ENCODE data around the gene FOXO3.

FOXO3 gene

GRCh38 chr6:108578595-108579327, 18.0 kb downstream of the FOXO3 start:
- no peaks in the 10 kb centered on the region for H3K27me3 ChIP-seq (ENCODE audit: insufficient read depth, low read length)
- peak; percentile 91 to 94 for DNase-seq

GRCh38 chr6:108579328-108579721, 18.6 kb downstream of the FOXO3 start:
- Histone ChIP-seq H4K8ac (ENCODE audit: low read depth, low read length) (no peak overlapping the region), H3K27me3 (ENCODE audit: insufficient read depth, low read length) (no peaks in the 10 kb centered on the region), H2BK120ac (ENCODE audit: insufficient read depth, low read length, poor library complexity) (no peak overlapping the region)

More at GRCh38 chr6:108578595-108579327, 18.0 kb downstream of the FOXO3 start:
- Histone ChIP-seq H2BK120ac (ENCODE audit: insufficient read depth, low read length, poor library complexity) (no peak overlapping the region), H2AK5ac (ENCODE audit: low read length) (no peak overlapping the region), H4K12ac (ENCODE audit: low read depth, low read length) (no peak overlapping the region), H3K79me1 (ENCODE audit: low read length) (peaks cover 2% of the 10 kb centered on the region), H3K23ac (ENCODE audit: low read length) (no peak overlapping the region), H3K36me3 (ENCODE audit: control insufficient read depth in 1 of 2, insufficient read depth in 2 of 2, low read length in 2 of 2) (no peaks in the 10 kb centered on the region), H2AFZ (ENCODE audit: insufficient read depth, low read length, poor library complexity) (no peak overlapping the region), H3K18ac (ENCODE audit: low read length) (peak overlapping the region; percentile 64), H4K91ac (ENCODE audit: low read depth, low read length) (no peak overlapping the region), H2BK12ac (ENCODE audit: low read length) (no peak overlapping the region), H3K4me1 (ENCODE audit: control insufficient read depth in 1 of 2, insufficient read depth in 2 of 2, low read length in 2 of 2) (peaks cover 11 to 13% of the 10 kb centered on the region in 2 experiments), H3K9ac (ENCODE audit: low read length) (no peak overlapping the region), H3K4me3 (ENCODE audit: low read depth, low read length) (no peak overlapping the region), H4K8ac (ENCODE audit: low read depth, low read length) (no peak overlapping the region), H3K27ac (ENCODE audit: low read depth, low read length) (peak overlapping the region; percentile 33), H2BK5ac (ENCODE audit: low read depth, low read length, poor library complexity) (no peak overlapping the region), H3K4me2 (ENCODE audit: low read length) (no peak overlapping the region), H3K4ac (ENCODE audit: low read depth, low read length) (peak overlapping the region; percentile 10), H3K79me2 (ENCODE audit: control insufficient read depth, insufficient read depth, low read length, poor library complexity) (peaks cover 18% of the 10 kb centered on the region), H3K14ac (ENCODE audit: low read length) (no peak overlapping the region), H3K9me3 (ENCODE audit: insufficient read depth, low read depth, low read length) (no peaks in the 10 kb centered on the region)
- WGBS (ENCODE audit: extremely low coverage, insufficient coverage, insufficient read length), result no CpG with 5 or more reads among the region's 9 CpGs

GRCh38 chr6:108580646-108581045, 19.9 kb downstream of the FOXO3 start:
- H3K9me3 ChIP-seq (ENCODE audit: insufficient read depth, low read depth, low read length), result no peaks in the 10 kb centered on the region
- H3K4me2 ChIP-seq (ENCODE audit: low read length), result no peak overlapping the region
- H3K27ac ChIP-seq (ENCODE audit: low read depth, low read length), result no peak overlapping the region
- H3K14ac ChIP-seq (ENCODE audit: low read length), result no peak overlapping the region
- H3K4me1 ChIP-seq (ENCODE audit: control insufficient read depth in 1 of 2, insufficient read depth in 2 of 2, low read length in 2 of 2), result peaks cover 18 to 20% of the 10 kb centered on the region in 2 experiments
- no peak overlapping the region for H2BK5ac ChIP-seq (ENCODE audit: low read depth, low read length, poor library complexity)
- no peak overlapping the region for H2AK5ac ChIP-seq (ENCODE audit: low read length)
- DNase-seq, result no peak
- no peak overlapping the region for H2AFZ ChIP-seq (ENCODE audit: insufficient read depth, low read length, poor library complexity)
- H2BK12ac ChIP-seq (ENCODE audit: low read length), result no peak overlapping the region
- H3K4ac ChIP-seq (ENCODE audit: low read depth, low read length), result peak overlapping the region; percentile 4
- no peak overlapping the region for H2BK120ac ChIP-seq (ENCODE audit: insufficient read depth, low read length, poor library complexity)
- H3K18ac ChIP-seq (ENCODE audit: low read length), result no peak overlapping the region
- no peak overlapping the region for H3K9ac ChIP-seq (ENCODE audit: low read length)
- no peak overlapping the region for H4K12ac ChIP-seq (ENCODE audit: low read depth, low read length)
- no peak overlapping the region for H4K91ac ChIP-seq (ENCODE audit: low read depth, low read length)
- H4K8ac ChIP-seq (ENCODE audit: low read depth, low read length), result no peak overlapping the region
- H3K36me3 ChIP-seq (ENCODE audit: control insufficient read depth in 1 of 2, insufficient read depth in 2 of 2, low read length in 2 of 2), result no peaks in the 10 kb centered on the region
- no peak overlapping the region for H3K4me3 ChIP-seq (ENCODE audit: low read depth, low read length)
- no peaks in the 10 kb centered on the region for H3K27me3 ChIP-seq (ENCODE audit: insufficient read depth, low read length)
- no CpG with 5 or more reads among the region's 2 CpGs for WGBS (ENCODE audit: extremely low coverage, insufficient coverage, insufficient read length)
- no peak overlapping the region for H3K23ac ChIP-seq (ENCODE audit: low read length)
- H3K79me2 ChIP-seq (ENCODE audit: control insufficient read depth, insufficient read depth, low read length, poor library complexity), result peaks cover 23% of the 10 kb centered on the region
- H3K79me1 ChIP-seq (ENCODE audit: low read length), result peaks cover 4% of the 10 kb centered on the region

More at GRCh38 chr6:108579328-108579721, 18.6 kb downstream of the FOXO3 start:
- Histone ChIP-seq H3K27ac (ENCODE audit: low read depth, low read length) (no peak overlapping the region), H3K79me1 (ENCODE audit: low read length) (no peaks in the 10 kb centered on the region), H4K91ac (ENCODE audit: low read depth, low read length) (no peak overlapping the region), H3K36me3 (ENCODE audit: control insufficient read depth in 1 of 2, insufficient read depth in 2 of 2, low read length in 2 of 2) (no peaks in the 10 kb centered on the region), H3K4me1 (ENCODE audit: control insufficient read depth in 1 of 2, insufficient read depth in 2 of 2, low read length in 2 of 2) (peaks cover 13 to 14% of the 10 kb centered on the region in 2 experiments), H2AK5ac (ENCODE audit: low read length) (no peak overlapping the region), H3K18ac (ENCODE audit: low read length) (peak overlapping the region; percentile 64), H4K12ac (ENCODE audit: low read depth, low read length) (no peak overlapping the region), H3K14ac (ENCODE audit: low read length) (no peak overlapping the region), H3K9me3 (ENCODE audit: insufficient read depth, low read depth, low read length) (no peaks in the 10 kb centered on the region), H3K23ac (ENCODE audit: low read length) (no peak overlapping the region), H3K79me2 (ENCODE audit: control insufficient read depth, insufficient read depth, low read length, poor library complexity) (peaks cover 19% of the 10 kb centered on the region), H3K4me2 (ENCODE audit: low read length) (no peak overlapping the region), H3K9ac (ENCODE audit: low read length) (no peak overlapping the region), H2BK12ac (ENCODE audit: low read length) (no peak overlapping the region), H3K4me3 (ENCODE audit: low read depth, low read length) (no peak overlapping the region), H3K4ac (ENCODE audit: low read depth, low read length) (peak overlapping the region; percentile 10), H2AFZ (ENCODE audit: insufficient read depth, low read length, poor library complexity) (no peak overlapping the region), H2BK5ac (ENCODE audit: low read depth, low read length, poor library complexity) (no peak overlapping the region)
- DNase-seq, result no peak
- no CpG with 5 or more reads among the region's 2 CpGs for WGBS (ENCODE audit: extremely low coverage, insufficient coverage, insufficient read length)

GRCh38 chr6:108581237-108581931, 20.7 kb downstream of the FOXO3 start:
- H2BK12ac ChIP-seq (ENCODE audit: low read length), result peak overlapping the region; percentile 62
- no peaks in the 10 kb centered on the region for H3K27me3 ChIP-seq (ENCODE audit: insufficient read depth, low read length)
- H2BK120ac ChIP-seq (ENCODE audit: insufficient read depth, low read length, poor library complexity), result no peak overlapping the region
- H4K8ac ChIP-seq (ENCODE audit: low read depth, low read length), result no peak overlapping the region
- H3K4me2 ChIP-seq (ENCODE audit: low read length), result no peak overlapping the region
- no peak overlapping the region for H3K9ac ChIP-seq (ENCODE audit: low read length)
- peaks cover 25% of the 10 kb centered on the region for H3K79me2 ChIP-seq (ENCODE audit: control insufficient read depth, insufficient read depth, low read length, poor library complexity)
- no peaks in the 10 kb centered on the region for H3K9me3 ChIP-seq (ENCODE audit: insufficient read depth, low read depth, low read length)
- H3K79me1 ChIP-seq (ENCODE audit: low read length), result peaks cover 4% of the 10 kb centered on the region
- H3K18ac ChIP-seq (ENCODE audit: low read length), result no peak overlapping the region
- no peak overlapping the region for H2AFZ ChIP-seq (ENCODE audit: insufficient read depth, low read length, poor library complexity)
- peak overlapping the region; percentile 25 for H3K4ac ChIP-seq (ENCODE audit: low read depth, low read length)
- H3K27ac ChIP-seq (ENCODE audit: low read depth, low read length), result no peak overlapping the region
- no peak overlapping the region for H3K14ac ChIP-seq (ENCODE audit: low read length)
- no peak overlapping the region for H2BK5ac ChIP-seq (ENCODE audit: low read depth, low read length, poor library complexity)
- no peak overlapping the region for H3K4me3 ChIP-seq (ENCODE audit: low read depth, low read length)
- no peaks in the 10 kb centered on the region for H3K36me3 ChIP-seq (ENCODE audit: control insufficient read depth in 1 of 2, insufficient read depth in 2 of 2, low read length in 2 of 2)
- no peak overlapping the region for H4K12ac ChIP-seq (ENCODE audit: low read depth, low read length)
- DNase-seq, result no peak
- H2AK5ac ChIP-seq (ENCODE audit: low read length), result no peak overlapping the region
- WGBS (ENCODE audit: extremely low coverage, insufficient coverage, insufficient read length), result 100% methylated on average over 1 of the region's 3 CpGs
- no peak overlapping the region for H4K91ac ChIP-seq (ENCODE audit: low read depth, low read length)
- H3K4me1 ChIP-seq (ENCODE audit: control insufficient read depth in 1 of 2, insufficient read depth in 2 of 2, low read length in 2 of 2), result peaks cover 20 to 24% of the 10 kb centered on the region in 2 experiments
- no peak overlapping the region for H3K23ac ChIP-seq (ENCODE audit: low read length)

Data from trophoblast cell (in vitro differentiated cells and primary cell).